ENCODE results near the gene DOK3. TPM values are rescaled to one million over a fixed set of nuclear protein-coding genes. Genes with fewer than 3 reads are reported as not detected.

DOK3 gene
- polyA plus RNA-seq, 1 donor (not counting 4 experiments of a cell fraction or from before 2014, with no cell fraction given), result 1.7 TPM

- no peak for TF ChIP-seq EZH2 (IDR thresholded peaks at IDR 0.05; ENCODE audit: low read length)
- no peak for TF ChIP-seq CTCF (optimal IDR thresholded peaks at IDR 0.05 in 1 of 3, IDR thresholded peaks at IDR 0.05 in 1 of 3, conservative IDR thresholded peaks at IDR 0.05 in 1 of 3; ENCODE audit: extremely low read depth in 1 of 3, insufficient read depth in 2 of 3, low read length in 3 of 3)
- H3K4me3 ChIP-seq (ENCODE audit: control insufficient read depth in 2 of 3, extremely low read depth in 1 of 3, insufficient read depth in 2 of 3, low read depth in 1 of 3, low read length in 3 of 3), result no peak overlapping the region
- H2AFZ ChIP-seq (ENCODE audit: control insufficient read depth, low read length), result no peak overlapping the region
- H3K27me3 ChIP-seq (ENCODE audit: control insufficient read depth, extremely low read depth, insufficient read depth, low read length), result no peaks in the 10 kb centered on the region
- peaks cover 57 to 58% of the 10 kb centered on the region in 2 experiments for H3K36me3 ChIP-seq (ENCODE audit: control insufficient read depth in 2 of 2, extremely low read depth in 1 of 2, insufficient read depth in 2 of 2, low read length in 2 of 2)
- no peak overlapping the region for H3K9ac ChIP-seq (ENCODE audit: control insufficient read depth, extremely low read depth, insufficient read depth, low read length)
- no peaks in the 10 kb centered on the region for H3K9me3 ChIP-seq (ENCODE audit: control insufficient read depth, low read depth, low read length)
- dilution Hi-C loops (cut with MboI; ENCODE audit: extremely low pct_ligation_motif_present, low sequenced_read_pairs), result no loop called here
- H3K4me1 ChIP-seq (ENCODE audit: control insufficient read depth, extremely low read depth, insufficient read depth, low read length), result peaks cover 19% of the 10 kb centered on the region
- FAIRE-seq (no peak), DNase-seq (ENCODE audit: low read depth, low spot score) (no peak)
- no peaks in the 10 kb centered on the region for H3K79me2 ChIP-seq (ENCODE audit: control insufficient read depth, insufficient read depth, low read length)
- peaks cover 3% of the 10 kb centered on the region for H4K20me1 ChIP-seq (ENCODE audit: control insufficient read depth, extremely low read depth, insufficient read depth, low read length)
- H3K27ac ChIP-seq (ENCODE audit: control insufficient read depth, insufficient read depth, low read length), result no peak overlapping the region
- H3K9me1 ChIP-seq (ENCODE audit: control insufficient read depth, extremely low read depth, insufficient read depth, low read length), result no peaks in the 10 kb centered on the region
- no peak overlapping the region for H3K4me2 ChIP-seq (ENCODE audit: control insufficient read depth, extremely low read depth, insufficient read depth, low read depth, low read length)
Observed at GRCh38 chr5:177527595-177527994, 18.0 kb upstream of the DOK3 start.

GRCh38 chr5:177526791-177527190 is 17.2 kb upstream of the DOK3 start:
- H3K4me3 ChIP-seq (ENCODE audit: control insufficient read depth in 2 of 3, extremely low read depth in 1 of 3, insufficient read depth in 2 of 3, low read depth in 1 of 3, low read length in 3 of 3), result no peak overlapping the region
- no peak overlapping the region for H3K9ac ChIP-seq (ENCODE audit: control insufficient read depth, extremely low read depth, insufficient read depth, low read length)
- FAIRE-seq (no peak), DNase-seq (ENCODE audit: low read depth, low spot score) (no peak)
- H3K27ac ChIP-seq (ENCODE audit: control insufficient read depth, insufficient read depth, low read length), result no peak overlapping the region
- no peak overlapping the region for H3K4me2 ChIP-seq (ENCODE audit: control insufficient read depth, extremely low read depth, insufficient read depth, low read depth, low read length)
- TF ChIP-seq EZH2 (IDR thresholded peaks at IDR 0.05; ENCODE audit: low read length), result no peak
- no peaks in the 10 kb centered on the region for H3K27me3 ChIP-seq (ENCODE audit: control insufficient read depth, extremely low read depth, insufficient read depth, low read length)
- no peaks in the 10 kb centered on the region for H3K79me2 ChIP-seq (ENCODE audit: control insufficient read depth, insufficient read depth, low read length)
- no peaks in the 10 kb centered on the region for H3K9me3 ChIP-seq (ENCODE audit: control insufficient read depth, low read depth, low read length)
- H3K36me3 ChIP-seq (ENCODE audit: control insufficient read depth in 2 of 2, extremely low read depth in 1 of 2, insufficient read depth in 2 of 2, low read length in 2 of 2), result peaks cover 54 to 55% of the 10 kb centered on the region in 2 experiments
- H3K9me1 ChIP-seq (ENCODE audit: control insufficient read depth, extremely low read depth, insufficient read depth, low read length), result no peaks in the 10 kb centered on the region
- dilution Hi-C loops (cut with MboI; ENCODE audit: extremely low pct_ligation_motif_present, low sequenced_read_pairs), result no loop called here
- peaks cover 19% of the 10 kb centered on the region for H3K4me1 ChIP-seq (ENCODE audit: control insufficient read depth, extremely low read depth, insufficient read depth, low read length)
- peaks cover 3% of the 10 kb centered on the region for H4K20me1 ChIP-seq (ENCODE audit: control insufficient read depth, extremely low read depth, insufficient read depth, low read length)
- no peak overlapping the region for H2AFZ ChIP-seq (ENCODE audit: control insufficient read depth, low read length)

GRCh38 chr5:177526191-177526590 is 16.6 kb upstream of the DOK3 start:
- Histone ChIP-seq H2AFZ (ENCODE audit: control insufficient read depth, low read length) (no peak overlapping the region), H3K79me2 (ENCODE audit: control insufficient read depth, insufficient read depth, low read length) (no peaks in the 10 kb centered on the region), H3K9me1 (ENCODE audit: control insufficient read depth, extremely low read depth, insufficient read depth, low read length) (no peaks in the 10 kb centered on the region), H3K36me3 (ENCODE audit: control insufficient read depth in 2 of 2, extremely low read depth in 1 of 2, insufficient read depth in 2 of 2, low read length in 2 of 2) (peaks cover 58% of the 10 kb centered on the region in 2 experiments), H3K27me3 (ENCODE audit: control insufficient read depth, extremely low read depth, insufficient read depth, low read length) (no peaks in the 10 kb centered on the region), H3K4me2 (ENCODE audit: control insufficient read depth, extremely low read depth, insufficient read depth, low read depth, low read length) (no peak overlapping the region), H3K27ac (ENCODE audit: control insufficient read depth, insufficient read depth, low read length) (no peak overlapping the region), H3K9me3 (ENCODE audit: control insufficient read depth, low read depth, low read length) (no peaks in the 10 kb centered on the region), H3K4me3 (ENCODE audit: control insufficient read depth in 2 of 3, extremely low read depth in 1 of 3, insufficient read depth in 2 of 3, low read depth in 1 of 3, low read length in 3 of 3) (no peak overlapping the region), H4K20me1 (ENCODE audit: control insufficient read depth, extremely low read depth, insufficient read depth, low read length) (peaks cover 3% of the 10 kb centered on the region), H3K4me1 (ENCODE audit: control insufficient read depth, extremely low read depth, insufficient read depth, low read length) (peaks cover 19% of the 10 kb centered on the region), H3K9ac (ENCODE audit: control insufficient read depth, extremely low read depth, insufficient read depth, low read length) (no peak overlapping the region)
- no peak for TF ChIP-seq EZH2 (IDR thresholded peaks at IDR 0.05; ENCODE audit: low read length)
- no peak for TF ChIP-seq CTCF (optimal IDR thresholded peaks at IDR 0.05 in 1 of 3, IDR thresholded peaks at IDR 0.05 in 1 of 3, conservative IDR thresholded peaks at IDR 0.05 in 1 of 3; ENCODE audit: extremely low read depth in 1 of 3, insufficient read depth in 2 of 3, low read length in 3 of 3)
- dilution Hi-C loops (cut with MboI; ENCODE audit: extremely low pct_ligation_motif_present, low sequenced_read_pairs), result no loop called here
- FAIRE-seq, result no peak
- DNase-seq (ENCODE audit: low read depth, low spot score), result no peak
